ENCODE measurements around the gene FOXP1. TPM values are rescaled to one million over a fixed set of nuclear protein-coding genes. Genes with fewer than 3 reads are reported as not detected.

The FOXP1 gene
- total and polyA plus RNA-seq, 8 donors, result 13.4 to 74.1 (median 44.1) TPM

DNA sequence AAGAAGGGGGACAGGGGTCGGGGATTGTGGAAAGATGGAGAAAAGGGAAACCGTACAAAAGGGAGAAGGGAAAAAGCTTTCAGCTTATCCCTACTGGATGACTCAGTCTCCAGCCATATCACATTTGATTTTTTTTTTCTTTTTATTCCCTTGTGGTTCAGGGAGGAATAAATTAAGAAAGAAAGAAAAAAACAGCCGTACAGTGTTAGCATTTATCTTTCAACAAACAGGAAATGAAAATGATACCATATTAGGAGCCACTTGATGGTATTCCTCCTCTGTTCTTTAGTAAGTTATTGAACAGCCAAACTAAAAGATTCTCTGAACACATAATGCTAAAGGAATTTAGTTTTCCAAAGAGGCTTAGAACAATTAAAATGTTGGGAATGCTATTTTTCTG lies 594.4 kb downstream of the FOXP1 start:
- FAIRE-seq (peak; percentile 92), ATAC-seq (peak in 3 of 4 donors; percentile 38 to 59 (median 45)), DNase-seq (no peak)
- Histone ChIP-seq H3K4me1 (no peaks in the 10 kb centered on the region), H3K27ac (peak overlapping the region in 1 of 4 donors; percentile 25), H3K27me3 (no peaks in the 10 kb centered on the region), H3K4me3 (no peak overlapping the region), H3K9me3 (no peaks in the 10 kb centered on the region), H3K36me3 (peaks cover 0 to 36% (median 7%) of the 10 kb centered on the region in 3 donors)
- intact Hi-C loops (cut with DNase I), result no loop called here
- 78 to 83% methylated on average over 3 of the region's 3 CpGs for WGBS, 2 donors
- no peak for TF ChIP-seq CTCF (IDR thresholded peaks at IDR 0.05)

- DNase-seq (no peak), FAIRE-seq (no peak), ATAC-seq (no peak)
- Histone ChIP-seq H3K36me3 (peaks cover 0 to 31% (median 7%) of the 10 kb centered on the region in 3 donors), H3K27ac (no peak overlapping the region), H3K27me3 (no peaks in the 10 kb centered on the region), H3K4me3 (no peak overlapping the region), H3K9me3 (no peaks in the 10 kb centered on the region), H3K4me1 (peaks cover 0 to 7% (median 3%) of the 10 kb centered on the region in 3 donors)
- WGBS, 2 donors, result 96 to 97% methylated on average over 4 of the region's 4 CpGs
- no peak for TF ChIP-seq CTCF (IDR thresholded peaks at IDR 0.05)
- intact Hi-C loops (cut with DNase I), result no loop called here
Observed at GRCh38 chr3:70988111-70988510, 595.4 kb downstream of the FOXP1 start.

DNA sequence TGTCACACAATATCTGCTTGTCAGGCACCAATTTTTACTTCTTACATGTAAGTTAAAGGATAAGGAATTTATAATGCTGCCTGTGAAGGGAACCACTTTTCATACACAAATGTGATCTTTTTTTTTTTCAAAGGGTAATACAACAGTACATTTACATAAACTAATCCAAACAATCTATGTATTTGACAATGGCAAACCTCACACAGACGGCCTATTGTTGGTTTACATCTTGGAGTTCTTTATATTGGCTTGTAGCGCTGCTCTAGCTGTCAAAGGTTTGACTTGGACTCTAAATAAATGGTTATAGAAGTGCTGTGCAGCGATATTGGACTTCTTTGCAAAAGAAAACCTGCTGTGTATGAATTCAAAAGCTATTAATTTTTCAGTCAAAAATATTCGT lies 598.0 kb downstream of the FOXP1 start:
- no peak for TF ChIP-seq CTCF (IDR thresholded peaks at IDR 0.05)
- Histone ChIP-seq H3K4me1 (peaks cover 0 to 20% (median 19%) of the 10 kb centered on the region in 3 donors), H3K27me3 (no peaks in the 10 kb centered on the region), H3K9me3 (no peaks in the 10 kb centered on the region), H3K27ac (no peak overlapping the region), H3K4me3 (no peak overlapping the region), H3K36me3 (peaks cover 0 to 31% (median 7%) of the 10 kb centered on the region in 3 donors)
- ATAC-seq (no peak), DNase-seq (no peak), FAIRE-seq (no peak)
- 68 to 70% methylated on average over 4 of the region's 4 CpGs for WGBS, 2 donors
- intact Hi-C loops (cut with DNase I), result no loop called here

GRCh38 chr3:70984776-70985482 lies 598.6 kb downstream of the FOXP1 start:
- no peaks in the 10 kb centered on the region for H3K27me3 ChIP-seq
- FAIRE-seq (no peak), DNase-seq (no peak), ATAC-seq (no peak)
- H3K4me3 ChIP-seq, result no peak overlapping the region
- 90% methylated on average over 8 of the region's 8 CpGs for WGBS, 2 donors
- H3K36me3 ChIP-seq, result peaks cover 0 to 31% (median 7%) of the 10 kb centered on the region in 3 donors
- intact Hi-C loops (cut with DNase I), result no loop called here
- no peak overlapping the region for H3K27ac ChIP-seq
- no peak for TF ChIP-seq CTCF (IDR thresholded peaks at IDR 0.05)
- no peaks in the 10 kb centered on the region for H3K9me3 ChIP-seq
- peaks cover 0 to 24% (median 19%) of the 10 kb centered on the region in 3 donors for H3K4me1 ChIP-seq

DNA sequence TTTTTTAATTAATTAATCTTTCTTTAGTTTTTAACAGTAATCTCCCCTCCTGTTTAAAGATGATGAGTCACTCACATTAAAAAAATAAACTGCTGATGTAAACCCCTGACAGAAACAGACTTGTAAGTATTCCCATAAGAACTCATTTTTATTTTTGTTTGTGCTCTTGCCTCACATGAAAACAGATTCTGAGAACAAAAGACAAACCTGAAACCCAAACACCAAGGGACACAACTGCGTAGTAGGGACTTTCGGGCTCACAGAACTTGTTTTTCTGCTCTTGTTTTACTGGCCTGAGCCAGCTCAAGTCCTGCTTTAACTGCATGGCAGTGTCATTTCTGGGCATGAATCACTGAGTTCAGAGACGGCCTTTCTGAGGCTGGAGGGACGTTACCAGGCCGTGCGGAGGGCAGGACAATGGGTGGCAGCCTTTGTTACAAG lies 600.8 kb downstream of the FOXP1 start:
- ATAC-seq, result peak; percentile 59 to 89 (median 80)
- Histone ChIP-seq H3K9me3 (no peaks in the 10 kb centered on the region), H3K4me3 (no peak overlapping the region), H3K27me3 (no peaks in the 10 kb centered on the region), H3K36me3 (peaks cover 0 to 32% (median 7%) of the 10 kb centered on the region in 3 donors), H3K4me1 (peaks cover 0 to 24% (median 19%) of the 10 kb centered on the region in 3 donors), H3K27ac (peak overlapping the region in 3 of 4 donors; percentile 25 to 75 (median 75))
- intact Hi-C loops (cut with DNase I), result no loop called here
- 60 to 71% methylated on average over 6 of the region's 6 CpGs for WGBS, 2 donors
- no peak for TF ChIP-seq CTCF (IDR thresholded peaks at IDR 0.05)
- DNase-seq, result peak in 4 of 6 donors; percentile 12 to 61 (median 44)
- FAIRE-seq, result no peak
